Left lung (tissue), 10 donors: ENCODE data around the gene KCNMB4. TPM values are rescaled to one million over a fixed set of nuclear protein-coding genes. Genes with fewer than 3 reads are reported as not detected.

Experiments
- ATAC-seq: fragments of 200-7000 bp; cut with Tn5 transposase; one replicate; pipeline ENCODE4 v1.9.1; 2020; ENCODE audit warnings: moderate library complexity
- DNase-seq, 4 donors: peaks; one replicate each; pipeline ENCODE4 v3.0.0-alpha.2; 2013 to 2020
- H3K27ac ChIP-seq, 2 donors: fragments of 200-600 bp; sonication (generic) in 1 of 2; one replicate each; pipeline versions ENCODE4 v1.5.0 to v1.8.0; 2020 to 2021
- H3K27me3 ChIP-seq, 2 donors: fragments of 200-600 bp; sonication (generic) in 1 of 2; one replicate each; pipeline versions ENCODE4 v1.5.0 to v1.8.0; 2020 to 2021
- H3K36me3 ChIP-seq, 2 donors: fragments of 200-600 bp; sonication (generic) in 1 of 2; one replicate each; pipeline versions ENCODE4 v1.5.0 to v1.8.0; 2020 to 2021
- H3K4me1 ChIP-seq, 2 donors: fragments of 200-600 bp; one replicate each; pipeline ENCODE4 v1.8.0; 2021
- H3K4me3 ChIP-seq, 2 donors: fragments of 200-600 bp; sonication (generic) in 1 of 2; one replicate each; pipeline versions ENCODE4 v1.5.0 to v1.8.0; 2020 to 2021; ENCODE audit warnings: mild to moderate bottlenecking in 1 of 2
- H3K9me3 ChIP-seq, 2 donors: fragments of 200-600 bp; sonication (generic) in 1 of 2; one replicate each; pipeline versions ENCODE4 v1.5.0 to v1.8.0; 2020 to 2021
- intact Hi-C, 2 donors: fragments of 100-400 bp; cut with DNase I; formaldehyde crosslinking; loops; one replicate each; pipeline versions ENCODE4 v1.11.2 to v1.14.2; 2022
- polyA plus RNA-seq, 6 donors: library from polyadenylated mRNA; unstranded; fragments of 120-200 nt; gene quantifications; one replicate each; pipeline ENCODE4 v1.2.1, GENCODE V29; 2013; ENCODE audit not compliant: insufficient read length in 6 of 6
- total RNA-seq, 2 donors: library from RNA; stranded (reverse); fragmentation: NEBNext Ultra II Directional; extraction: Animal tissue kit (Norgen Biotek cat#: 25700); gene quantifications; one replicate each; pipeline ENCODE4 v1.2.1, GENCODE V29; 2021
- TF ChIP-seq, protein P1 (sequence below), 2 donors: fragments of 200-600 bp; sonication (generic) in 1 of 2; IDR thresholded peaks; one replicate each; pipeline versions ENCODE4 v1.5.0 to v1.8.0; 2021; ENCODE audit warnings: antibody characterized with exemption in 2 of 2
- donor health status: DM: no; HTN: yes; CAD: no.
- donor health status: DM: no; HTN: no; CAD: no.

Gene KCNMB4
- total and polyA plus RNA-seq, 8 donors: 3.9 to 24.7 (median 20.7) TPM

GRCh38 chr12:70415987-70416386, 49.9 kb downstream of the KCNMB4 start:
- no peaks in the 10 kb centered on the region for H3K27me3 ChIP-seq
- no peaks in the 10 kb centered on the region for H3K9me3 ChIP-seq
- TF ChIP-seq, protein P1, sequence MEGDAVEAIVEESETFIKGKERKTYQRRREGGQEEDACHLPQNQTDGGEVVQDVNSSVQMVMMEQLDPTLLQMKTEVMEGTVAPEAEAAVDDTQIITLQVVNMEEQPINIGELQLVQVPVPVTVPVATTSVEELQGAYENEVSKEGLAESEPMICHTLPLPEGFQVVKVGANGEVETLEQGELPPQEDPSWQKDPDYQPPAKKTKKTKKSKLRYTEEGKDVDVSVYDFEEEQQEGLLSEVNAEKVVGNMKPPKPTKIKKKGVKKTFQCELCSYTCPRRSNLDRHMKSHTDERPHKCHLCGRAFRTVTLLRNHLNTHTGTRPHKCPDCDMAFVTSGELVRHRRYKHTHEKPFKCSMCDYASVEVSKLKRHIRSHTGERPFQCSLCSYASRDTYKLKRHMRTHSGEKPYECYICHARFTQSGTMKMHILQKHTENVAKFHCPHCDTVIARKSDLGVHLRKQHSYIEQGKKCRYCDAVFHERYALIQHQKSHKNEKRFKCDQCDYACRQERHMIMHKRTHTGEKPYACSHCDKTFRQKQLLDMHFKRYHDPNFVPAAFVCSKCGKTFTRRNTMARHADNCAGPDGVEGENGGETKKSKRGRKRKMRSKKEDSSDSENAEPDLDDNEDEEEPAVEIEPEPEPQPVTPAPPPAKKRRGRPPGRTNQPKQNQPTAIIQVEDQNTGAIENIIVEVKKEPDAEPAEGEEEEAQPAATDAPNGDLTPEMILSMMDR (IDR thresholded peaks at IDR 0.05): no peak
- DNase-seq (no peak), ATAC-seq (no peak)
- no peaks in the 10 kb centered on the region for H3K36me3 ChIP-seq
- no peak overlapping the region for H3K27ac ChIP-seq
- H3K4me3 ChIP-seq: no peak overlapping the region
- no peaks in the 10 kb centered on the region for H3K4me1 ChIP-seq
- intact Hi-C loops: no loop called here

- no peaks in the 10 kb centered on the region for H3K9me3 ChIP-seq
- no peak overlapping the region for H3K27ac ChIP-seq
- intact Hi-C loops: no loop called here
- TF ChIP-seq, protein P1 (IDR thresholded peaks at IDR 0.05): no peak
- no peak for ATAC-seq
- H3K4me1 ChIP-seq: no peaks in the 10 kb centered on the region
- no peaks in the 10 kb centered on the region for H3K36me3 ChIP-seq
- no peaks in the 10 kb centered on the region for H3K27me3 ChIP-seq
- H3K4me3 ChIP-seq: no peak overlapping the region
- DNase-seq: no peak
These were observed 51.0 kb downstream of the KCNMB4 start for GRCh38 chr12:70417121-70417520.

GRCh38 chr12:70418101-70418500, 52.0 kb downstream of the KCNMB4 start:
- no peaks in the 10 kb centered on the region for H3K27me3 ChIP-seq
- no peaks in the 10 kb centered on the region for H3K9me3 ChIP-seq
- DNase-seq (no peak), ATAC-seq (no peak)
- H3K27ac ChIP-seq: no peak overlapping the region
- H3K4me1 ChIP-seq: no peaks in the 10 kb centered on the region
- no peak overlapping the region for H3K4me3 ChIP-seq
- TF ChIP-seq, protein P1 (IDR thresholded peaks at IDR 0.05): no peak
- intact Hi-C loops: no loop called here
- no peaks in the 10 kb centered on the region for H3K36me3 ChIP-seq

GRCh38 chr12:70422631-70423030, 56.5 kb downstream of the KCNMB4 start:
- Histone ChIP-seq H3K9me3 (no peaks in the 10 kb centered on the region), H3K36me3 (no peaks in the 10 kb centered on the region), H3K27me3 (no peaks in the 10 kb centered on the region), H3K4me1 (no peaks in the 10 kb centered on the region), H3K4me3 (no peak overlapping the region), H3K27ac (no peak overlapping the region)
- ATAC-seq (no peak), DNase-seq (no peak)
- TF ChIP-seq, protein P1 (IDR thresholded peaks at IDR 0.05): no peak
- intact Hi-C loops: no loop called here

DNA sequence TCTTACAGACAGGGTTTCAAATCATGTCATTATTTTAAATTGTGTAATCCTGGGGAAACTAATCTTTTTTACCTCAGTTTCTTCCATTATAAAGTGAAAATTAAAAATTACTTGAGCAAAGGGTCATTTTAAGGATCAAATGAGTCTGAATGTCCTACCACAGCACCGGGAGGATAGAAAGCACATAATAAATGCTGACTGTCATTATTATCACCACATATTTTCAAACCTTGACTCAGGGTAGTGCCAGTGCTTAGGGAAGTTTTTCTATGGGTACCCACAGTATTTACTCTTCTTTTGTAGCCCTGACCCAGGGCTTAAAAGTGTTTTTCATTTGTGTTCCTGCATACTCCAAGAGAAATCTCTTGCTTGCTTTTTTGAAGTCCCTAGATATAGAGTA, 60.5 kb downstream of the KCNMB4 start:
- ATAC-seq: no peak
- Histone ChIP-seq H3K9me3 (no peaks in the 10 kb centered on the region), H3K4me1 (no peaks in the 10 kb centered on the region), H3K36me3 (no peaks in the 10 kb centered on the region), H3K27ac (no peak overlapping the region), H3K4me3 (no peak overlapping the region), H3K27me3 (no peaks in the 10 kb centered on the region)
- no peak for DNase-seq
- intact Hi-C loops: no loop called here
- TF ChIP-seq, protein P1 (IDR thresholded peaks at IDR 0.05): no peak
